Fibroblast of gingiva (primary cell): ENCODE measurements around the gene BCAP29.
"Not testable (repeated sequence)": the region's sequence is repeated elsewhere in the genome, so short reads cannot be mapped to it uniquely, and the experiment has no call there.

Experiments
- DNase-seq: peaks from one replicate; pipeline ENCODE4 v3.0.0-alpha.2; 2011; ENCODE audit warnings: low read depth

The BCAP29 gene

DNA sequence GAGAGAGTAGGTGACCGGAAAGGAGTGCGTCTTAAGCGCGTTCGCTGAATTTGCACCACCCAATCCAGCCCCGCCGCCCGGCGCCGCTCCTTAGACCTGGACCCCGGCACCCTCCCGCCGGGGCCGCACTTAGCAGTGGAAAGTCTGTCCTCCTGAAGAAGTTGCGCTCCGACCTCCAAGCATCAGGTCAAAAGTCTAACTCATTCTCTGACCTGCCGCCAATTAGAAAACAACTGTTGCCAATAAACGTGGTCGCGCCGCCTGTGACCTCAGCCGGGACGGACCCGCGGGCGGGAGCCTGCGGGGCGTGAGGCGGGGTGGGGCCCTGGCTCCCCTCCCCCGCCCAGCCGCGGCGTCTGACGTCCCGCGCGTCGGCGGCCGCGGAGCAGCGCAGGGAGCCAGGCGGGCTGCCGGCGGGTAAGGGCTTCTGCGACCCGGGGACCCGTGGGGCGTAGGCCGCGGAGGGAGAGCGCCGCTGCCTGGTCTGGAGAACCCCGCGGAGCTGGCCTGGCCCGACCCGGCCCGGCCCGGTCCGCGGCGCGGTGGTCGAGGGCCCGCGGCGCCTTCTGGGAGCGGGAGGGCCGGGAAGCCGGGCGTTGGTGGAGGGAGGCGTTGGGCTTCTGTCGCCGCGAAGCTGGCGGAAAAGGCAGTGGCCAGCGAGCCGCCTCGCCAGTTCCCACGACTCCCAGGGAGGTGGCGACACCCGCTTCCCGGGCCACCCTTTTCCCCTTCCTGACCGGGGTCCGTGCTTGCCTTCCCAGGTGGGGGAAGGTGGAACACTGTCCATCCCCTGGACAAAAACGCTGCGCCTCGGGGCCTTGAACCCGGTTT, at the start of gene BCAP29:
TSS of gene BCAP29 (plus strand) at position 362 of the 831 bp plus-strand sequence. CDS start 527 bp downstream, outside the sequence.
- peak; percentile 54 for DNase-seq

- DNase-seq: no peak
Measured at GRCh38 chr7:107530751-107531150, 49.3 kb upstream of the BCAP29 start.

DNA sequence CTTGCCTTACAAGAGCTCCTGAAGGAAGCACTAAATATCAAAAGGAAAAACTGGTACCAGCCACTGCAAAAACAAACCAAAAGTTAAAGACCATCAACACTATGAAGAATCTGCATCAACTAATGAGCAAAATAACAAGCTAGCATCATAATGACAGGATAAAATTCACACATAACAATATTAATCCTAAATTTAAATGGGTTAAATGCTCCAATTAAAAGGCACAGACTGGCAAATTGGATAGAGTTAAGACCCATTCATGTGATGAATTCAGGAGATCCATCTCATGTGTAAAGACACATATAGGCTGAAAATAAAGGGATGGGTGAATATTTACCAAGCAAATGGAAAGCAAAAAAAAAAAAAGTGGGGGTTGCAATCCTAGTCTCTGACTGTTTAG, 45.9 kb upstream of the BCAP29 start:
- DNase-seq: no peak

GRCh38 chr7:107537228-107537627, 42.8 kb upstream of the BCAP29 start:
- not testable (repeated sequence) for DNase-seq

GRCh38 chr7:107538001-107538400, 42.0 kb upstream of the BCAP29 start:
- DNase-seq: no peak

DNA sequence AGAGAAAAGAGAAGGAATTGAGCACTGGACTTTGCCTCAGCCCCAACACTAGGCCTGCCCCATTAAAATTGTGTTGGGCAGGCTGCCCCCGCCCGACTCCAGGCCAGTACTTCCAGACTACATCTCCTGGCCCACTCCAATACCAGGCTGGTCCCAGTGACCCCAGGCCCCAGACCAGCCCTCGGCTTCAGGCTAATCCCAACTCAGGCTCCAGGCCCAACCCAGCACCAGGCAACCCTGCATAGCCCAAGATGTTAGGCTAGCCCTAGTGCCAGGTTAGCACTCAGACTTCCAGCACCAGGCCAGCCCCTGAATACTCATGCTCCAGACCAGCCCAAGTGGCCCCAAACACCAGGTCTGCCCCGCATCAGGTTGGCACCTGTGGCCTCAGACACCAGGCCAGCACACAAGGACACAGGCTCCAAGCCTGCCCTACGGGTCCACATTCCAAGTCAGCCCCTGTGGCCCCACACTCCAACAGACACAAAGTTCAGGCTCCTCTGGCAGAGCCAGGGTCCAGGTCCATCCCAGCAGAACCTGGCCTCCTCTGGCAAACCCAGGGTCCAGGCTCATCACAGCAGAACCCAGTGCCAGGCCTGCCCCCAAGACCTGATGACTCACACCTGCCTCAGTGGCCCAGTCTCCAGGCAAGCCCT, 36.6 kb upstream of the BCAP29 start:
- DNase-seq: no peak

- no peak for DNase-seq
Measured at GRCh38 chr7:107544848-107545591, 35.0 kb upstream of the BCAP29 start.

DNA sequence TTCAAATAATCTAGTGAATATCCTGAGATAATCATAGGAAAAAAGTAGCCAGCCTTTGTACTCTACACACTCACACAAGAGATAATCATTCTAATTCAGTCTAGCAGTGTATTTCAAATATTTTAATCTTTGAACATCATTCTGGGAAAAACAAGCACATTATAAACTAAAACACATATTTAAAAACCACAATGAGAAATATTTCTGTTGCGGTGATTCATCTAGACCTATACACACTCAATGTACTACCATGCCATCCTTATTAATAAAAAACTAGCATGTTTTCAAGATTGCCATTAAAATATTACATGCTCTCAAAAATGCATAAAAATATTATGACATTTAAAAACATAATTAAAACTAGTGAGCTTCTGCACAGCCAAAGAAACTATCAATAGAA, 28.1 kb upstream of the BCAP29 start:
- no peak for DNase-seq

- DNase-seq: no peak
Measured at GRCh38 chr7:107555893-107556292, 24.2 kb upstream of the BCAP29 start.

GRCh38 chr7:107559864-107560263, 20.2 kb upstream of the BCAP29 start:
- peak; percentile 56 for DNase-seq

DNA sequence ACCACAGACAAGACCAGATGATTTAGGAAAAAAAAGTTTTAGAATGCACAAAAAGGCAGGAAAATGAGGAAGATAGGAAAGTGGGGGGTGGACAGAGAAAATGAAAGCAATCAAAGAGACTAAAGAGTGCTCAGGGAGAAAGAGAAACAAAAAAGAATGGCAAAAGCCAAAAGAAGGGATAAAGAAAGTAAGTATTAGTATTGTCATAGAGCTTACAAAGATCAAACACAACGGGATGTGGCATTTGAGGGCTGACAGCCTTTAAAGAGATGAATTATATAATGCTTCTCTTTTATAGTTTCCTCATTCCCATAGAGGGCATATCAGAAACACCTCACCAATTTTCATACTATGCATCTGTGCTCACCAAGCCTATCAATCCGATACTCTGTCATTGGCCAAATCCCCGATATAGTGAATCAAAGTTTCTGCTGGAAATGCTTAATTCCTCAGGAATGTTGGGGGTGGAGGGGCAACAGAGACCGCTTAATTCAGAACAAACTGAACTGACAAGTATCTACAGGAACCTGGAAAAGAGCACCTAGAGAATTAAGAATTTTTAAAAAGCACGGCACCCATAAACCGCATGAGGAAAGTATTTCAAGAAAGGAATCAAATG, 19.0 kb upstream of the BCAP29 start:
- DNase-seq: no peak

DNA sequence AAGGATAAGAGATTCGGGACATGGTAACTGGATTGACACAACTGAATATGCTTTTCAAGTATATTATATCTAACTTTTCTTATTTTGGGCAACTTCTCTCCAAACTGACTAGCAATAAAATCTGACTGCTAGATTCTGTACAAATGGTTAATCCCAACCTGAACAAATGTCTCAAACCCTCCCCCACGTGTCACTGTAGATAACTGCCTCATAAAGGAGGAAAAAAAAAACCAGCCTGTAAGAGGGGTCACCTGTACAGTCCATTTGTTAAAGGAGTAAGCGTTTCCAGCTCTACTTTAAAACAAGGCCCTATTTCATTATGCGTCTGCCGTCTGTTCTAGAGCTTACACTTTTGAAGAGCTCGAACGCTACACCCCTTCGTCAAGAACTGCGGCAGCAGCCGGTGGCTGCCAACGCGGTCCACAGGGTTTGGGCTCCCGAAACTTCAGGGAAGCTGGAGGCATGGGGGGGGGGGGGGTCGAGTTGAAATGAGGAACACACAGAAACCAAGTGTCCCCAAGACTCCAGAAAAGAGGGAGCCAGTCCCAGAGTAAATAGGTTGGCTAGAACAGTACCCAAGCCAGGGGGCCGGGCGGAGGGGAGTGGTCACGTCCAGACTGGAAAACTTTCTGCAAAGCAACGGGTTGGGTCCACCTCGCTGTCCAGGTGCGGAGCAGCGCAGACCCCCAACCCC, 16.8 kb upstream of the BCAP29 start:
- no peak for DNase-seq

DNA sequence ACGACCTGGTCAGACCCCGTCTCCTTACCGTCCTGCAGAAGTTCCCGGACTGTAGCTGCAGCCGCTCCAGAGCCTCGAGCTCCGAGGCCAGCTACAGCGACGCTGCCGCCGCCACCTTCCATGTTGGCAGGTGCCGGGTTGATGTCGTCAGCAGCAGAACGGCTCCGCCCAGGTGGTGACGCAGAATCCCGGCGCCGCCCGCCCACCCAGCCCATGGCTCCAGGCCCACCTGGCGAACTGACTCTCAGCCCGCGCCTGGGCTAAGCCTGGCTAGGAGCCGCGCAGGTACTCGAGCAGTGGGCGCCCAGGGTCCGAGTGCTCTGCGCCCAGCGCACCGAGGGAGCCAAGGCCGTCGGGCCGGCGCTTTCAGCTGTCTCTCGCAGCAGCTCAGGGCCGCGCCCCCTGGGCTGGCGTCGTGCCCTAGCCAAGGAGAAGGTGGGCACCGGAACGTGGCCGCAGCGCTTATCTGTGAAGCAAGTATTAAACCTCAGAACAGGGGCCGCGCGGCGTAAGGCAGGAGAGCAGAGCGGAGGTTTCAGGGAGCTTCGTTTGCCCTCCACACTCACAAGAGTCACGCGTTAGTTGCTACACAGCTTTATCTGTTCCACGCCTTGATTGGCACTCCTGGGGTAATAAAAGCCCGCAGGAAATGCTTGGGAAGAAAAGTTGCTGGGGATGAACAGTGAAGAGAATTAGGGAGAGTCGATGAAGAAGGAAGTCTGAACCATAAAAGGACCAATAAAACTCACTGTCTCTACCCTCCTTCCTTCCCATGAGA, 16.1 kb upstream of the BCAP29 start, which contains the start of the genes COG5 and DUS4L:
TSS of gene COG5 (minus strand) at position 146 of the 778 bp plus-strand sequence. CDS start at position 122, 24 bp downstream.
TSS of gene DUS4L (plus strand) at position 197 of the 778 bp plus-strand sequence. CDS start 3,100 bp downstream, outside the sequence.
- DNase-seq: peak; percentile 72

DNA sequence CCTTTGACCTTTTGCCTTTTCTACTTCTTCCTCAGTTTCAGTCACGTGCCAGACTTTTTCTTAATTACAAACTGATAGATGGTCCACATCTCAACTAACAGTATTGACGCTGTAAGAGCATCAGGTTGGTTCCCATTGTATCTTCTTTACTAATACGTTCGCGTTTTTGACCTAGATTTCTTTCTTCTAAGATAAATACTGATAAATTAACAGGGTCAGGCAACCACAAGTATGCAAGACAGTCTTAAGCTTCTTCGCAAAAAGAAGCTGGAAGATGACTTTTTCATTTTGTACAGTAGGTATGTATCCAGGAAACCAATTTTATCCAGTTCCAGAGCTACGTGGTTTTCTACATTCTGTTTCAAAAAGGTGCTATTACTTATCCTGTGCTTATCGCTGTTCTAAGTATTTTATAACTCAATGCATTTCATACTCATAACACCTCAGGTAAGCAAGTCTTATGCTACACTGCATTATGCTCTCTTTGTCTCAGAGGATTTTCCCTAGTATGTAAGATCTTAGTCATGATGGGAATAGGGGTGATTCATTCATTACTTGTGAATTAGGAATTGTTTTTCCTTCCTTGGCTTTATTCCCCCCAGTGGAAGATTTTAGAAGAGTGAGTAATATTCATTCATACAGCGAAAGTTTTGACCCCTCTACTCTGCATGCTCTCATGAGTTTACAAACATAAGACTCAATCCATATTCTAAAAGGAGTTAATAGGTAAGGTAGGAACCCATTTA, 15.3 kb upstream of the BCAP29 start:
- peak; percentile 47 for DNase-seq

DNA sequence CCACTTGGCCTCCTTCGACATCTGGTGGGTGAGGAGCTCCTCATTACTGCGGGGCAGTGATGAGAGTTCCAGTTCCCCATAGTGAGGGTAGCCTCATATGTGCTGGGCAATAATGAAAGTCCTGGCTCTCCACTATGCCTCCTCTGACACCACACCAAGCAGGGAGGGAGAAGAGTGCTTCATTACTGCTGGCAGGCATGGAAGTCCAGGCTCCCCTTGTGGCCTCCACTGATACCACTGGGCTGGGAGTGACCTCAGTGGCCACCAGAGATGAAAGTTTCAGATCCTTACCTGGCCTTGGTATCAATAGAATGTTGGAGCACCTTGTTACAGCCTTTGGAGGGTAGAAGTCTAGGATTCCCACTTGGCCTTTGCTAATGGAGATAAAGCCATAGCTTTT, 9.7 kb upstream of the BCAP29 start:
- DNase-seq: no peak

DNA sequence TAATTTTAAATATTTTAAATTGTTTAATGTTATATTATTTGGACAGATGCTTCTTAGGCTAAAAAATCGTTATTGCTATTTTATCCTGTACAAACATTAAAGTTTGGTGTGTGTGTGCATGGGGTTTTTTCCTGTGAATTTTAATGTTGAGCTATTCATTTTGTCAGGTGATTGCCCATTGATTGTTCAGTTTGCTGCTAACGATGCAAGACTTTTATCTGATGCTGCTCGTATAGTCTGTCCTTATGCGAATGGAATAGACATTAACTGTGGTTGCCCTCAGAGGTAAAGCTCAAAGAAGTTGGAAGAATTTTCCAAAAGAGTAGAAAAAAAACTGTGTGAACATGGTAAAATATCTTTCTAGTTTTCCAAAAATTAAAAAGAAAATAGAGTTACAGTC, 6.5 kb upstream of the BCAP29 start:
- no peak for DNase-seq

- no peak for DNase-seq
Measured at GRCh38 chr7:107579554-107579884, 527 bp upstream of the BCAP29 start.

DNA sequence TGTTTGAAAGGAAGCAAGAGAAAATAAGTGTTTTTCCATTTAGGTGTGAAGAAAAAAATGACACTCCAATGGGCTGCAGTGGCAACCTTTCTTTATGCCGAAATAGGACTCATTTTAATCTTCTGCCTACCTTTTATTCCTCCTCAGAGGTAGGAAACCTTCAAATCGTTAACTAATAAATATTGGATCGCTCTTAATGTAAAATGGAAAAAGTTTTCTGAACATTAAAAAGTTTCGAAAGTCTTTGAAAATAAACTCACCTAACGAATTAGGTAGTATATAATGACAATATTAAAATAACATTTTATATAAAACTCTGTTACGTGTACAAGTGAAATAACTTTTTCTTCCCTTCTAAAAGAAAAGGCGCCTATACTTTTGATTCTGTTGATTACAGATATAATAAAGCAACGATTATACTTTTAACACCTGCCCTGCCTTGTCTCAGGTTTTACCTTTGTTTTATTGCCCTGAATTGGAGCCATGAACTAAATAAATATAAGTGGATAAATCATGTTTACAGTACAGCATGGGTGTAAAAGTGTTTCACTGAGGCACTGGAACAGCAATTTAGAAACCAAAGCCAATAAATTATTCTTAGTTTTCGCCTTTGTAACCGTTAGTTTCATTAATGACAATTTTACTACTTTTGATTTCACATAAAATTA, 804 bp downstream of the BCAP29 start:
- DNase-seq: no peak

DNA sequence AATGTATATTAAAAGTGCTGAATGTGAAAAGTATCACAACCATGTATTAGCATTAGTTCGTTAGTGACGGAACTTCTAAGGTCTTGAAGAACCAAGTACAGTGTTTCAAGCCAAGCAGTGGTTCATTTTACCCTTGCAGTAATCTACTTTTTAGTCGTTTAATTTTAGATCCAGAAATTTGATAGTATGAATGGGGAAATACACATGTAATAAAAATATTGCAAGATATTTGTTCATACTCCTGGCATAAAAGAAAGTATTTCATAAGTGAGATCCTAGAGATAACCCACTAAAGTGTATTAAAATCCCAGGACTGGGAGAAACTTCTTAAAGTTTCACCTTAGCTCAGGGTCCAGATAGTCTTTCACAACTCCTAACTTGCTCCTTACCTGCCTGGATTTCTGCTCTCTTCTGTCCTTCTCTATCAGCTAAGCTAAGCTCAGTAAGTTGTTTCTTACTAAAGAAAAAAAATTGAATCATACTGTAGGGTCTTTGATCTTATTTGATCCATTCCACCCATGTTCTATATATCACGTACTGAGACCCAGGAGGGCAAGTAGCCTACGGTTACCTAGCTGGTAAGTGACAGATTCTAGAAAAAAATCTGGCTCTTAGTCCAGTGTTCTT, 1.5 kb downstream of the BCAP29 start:
- DNase-seq: peak; percentile 73
